Activated CD8-positive, alpha-beta T cell treated with anti-CD3 and anti-CD28 coated beads for 36 hours (primary cell): ENCODE data around the gene BIK. TPM values are rescaled to one million over a fixed set of nuclear protein-coding genes. Genes with fewer than 3 reads are reported as not detected.

Experiments used
- ATAC-seq: fragments of 200-7000 bp; cut with Tn5 transposase; one replicate; pipeline ENCODE4 v1.10.0; 2021; ENCODE audit warnings: mild to moderate bottlenecking, moderate library complexity
- CTCF ChIA-PET: fragments of 350-600 bp; sonication (Branson Sonifier 250); formaldehyde crosslinking; loops from one replicate; lab custom pipeline; 2021; ENCODE audit warnings: antibody characterized with exemption; lab: Charles Lee
- POLR2A ChIA-PET: fragments of 350-600 bp; sonication (Branson Sonifier 250); formaldehyde crosslinking; loops from one replicate; lab custom pipeline; 2021; ENCODE audit warnings: antibody characterized with exemption; lab: Charles Lee
- DNase-seq: peaks from one replicate; pipeline ENCODE4 v3.0.0-alpha.2; 2020
- H3K27ac Mint-ChIP-seq: one replicate; pipeline ENCODE4 v1.8.0; 2021; ENCODE audit warnings: mild to moderate bottlenecking, mixed read lengths
- H3K27me3 Mint-ChIP-seq: one replicate; pipeline ENCODE4 v1.8.0; 2021; ENCODE audit warnings: mixed read lengths
- H3K36me3 Mint-ChIP-seq: one replicate; pipeline ENCODE4 v1.8.0; 2021; ENCODE audit warnings: low read depth, mixed read lengths
- H3K4me1 Mint-ChIP-seq: one replicate; pipeline ENCODE4 v1.8.0; 2021; ENCODE audit warnings: low read depth, mixed read lengths
- H3K4me3 Mint-ChIP-seq: one replicate; pipeline ENCODE4 v1.8.0; 2021; ENCODE audit warnings: mild to moderate bottlenecking, moderate library complexity, mixed read lengths
- H3K9me3 Mint-ChIP-seq: one replicate; pipeline ENCODE4 v1.8.0; 2021; ENCODE audit warnings: mixed read lengths
- intact Hi-C: fragments of 100-400 bp; cut with micrococcal nuclease; formaldehyde crosslinking; loops from one replicate; pipeline ENCODE4 v1.10.0; 2022
- total RNA-seq, 2 experiments: library from RNA; stranded (reverse); gene quantifications; one replicate each; pipeline ENCODE4 v1.2.3, GENCODE V29; 2021
- TF ChIP-seq, protein P1 (sequence below): fragments of 200-600 bp; IDR thresholded peaks from one replicate; pipeline ENCODE4 v1.8.0; 2022; ENCODE audit warnings: antibody characterized with exemption, mild to moderate bottlenecking

Gene BIK
- total RNA-seq, 2 experiments from 2014 or later = 2.5 to 3.3 TPM

- no peaks in the 10 kb centered on the region for H3K36me3 Mint-ChIP-seq
- DNase-seq = no peak
- no peak for ATAC-seq
- H3K9me3 Mint-ChIP-seq = no peaks in the 10 kb centered on the region
- intact Hi-C loops = no loop called here
- ChIA-PET CTCF (no interaction called here), POLR2A (interaction anchor here (1.3 kb wide), 1 partner anchor 10 kb away, joined by 3 read pairs; no protein-coding TSS in a partner anchor)
- TF ChIP-seq, protein P1, sequence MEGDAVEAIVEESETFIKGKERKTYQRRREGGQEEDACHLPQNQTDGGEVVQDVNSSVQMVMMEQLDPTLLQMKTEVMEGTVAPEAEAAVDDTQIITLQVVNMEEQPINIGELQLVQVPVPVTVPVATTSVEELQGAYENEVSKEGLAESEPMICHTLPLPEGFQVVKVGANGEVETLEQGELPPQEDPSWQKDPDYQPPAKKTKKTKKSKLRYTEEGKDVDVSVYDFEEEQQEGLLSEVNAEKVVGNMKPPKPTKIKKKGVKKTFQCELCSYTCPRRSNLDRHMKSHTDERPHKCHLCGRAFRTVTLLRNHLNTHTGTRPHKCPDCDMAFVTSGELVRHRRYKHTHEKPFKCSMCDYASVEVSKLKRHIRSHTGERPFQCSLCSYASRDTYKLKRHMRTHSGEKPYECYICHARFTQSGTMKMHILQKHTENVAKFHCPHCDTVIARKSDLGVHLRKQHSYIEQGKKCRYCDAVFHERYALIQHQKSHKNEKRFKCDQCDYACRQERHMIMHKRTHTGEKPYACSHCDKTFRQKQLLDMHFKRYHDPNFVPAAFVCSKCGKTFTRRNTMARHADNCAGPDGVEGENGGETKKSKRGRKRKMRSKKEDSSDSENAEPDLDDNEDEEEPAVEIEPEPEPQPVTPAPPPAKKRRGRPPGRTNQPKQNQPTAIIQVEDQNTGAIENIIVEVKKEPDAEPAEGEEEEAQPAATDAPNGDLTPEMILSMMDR = no peak
- no peak overlapping the region for H3K4me3 Mint-ChIP-seq
- H3K4me1 Mint-ChIP-seq = no peaks in the 10 kb centered on the region
- no peaks in the 10 kb centered on the region for H3K27me3 Mint-ChIP-seq
- no peak overlapping the region for H3K27ac Mint-ChIP-seq
These were observed 52.0 kb downstream of the BIK start for GRCh38 chr22:43162412-43163150.

GRCh38 chr22:43163241-43163795 lies 52.8 kb downstream of the BIK start:
- intact Hi-C loops = no loop called here
- no peak overlapping the region for H3K27ac Mint-ChIP-seq
- DNase-seq (no peak), ATAC-seq (no peak)
- TF ChIP-seq, protein P1 = no peak
- CTCF ChIA-PET = no interaction called here
- no peaks in the 10 kb centered on the region for H3K9me3 Mint-ChIP-seq
- no peaks in the 10 kb centered on the region for H3K27me3 Mint-ChIP-seq
- H3K4me1 Mint-ChIP-seq = no peaks in the 10 kb centered on the region
- no peak overlapping the region for H3K4me3 Mint-ChIP-seq
- POLR2A ChIA-PET = interaction anchor here (1.3 kb wide), 1 partner anchor 11 kb away, joined by 3 read pairs; no protein-coding TSS in a partner anchor
- H3K36me3 Mint-ChIP-seq = no peaks in the 10 kb centered on the region

GRCh38 chr22:43164636-43165035 lies 54.1 kb downstream of the BIK start:
- intact Hi-C loops = no loop called here
- Mint-ChIP-seq H3K27me3 (no peaks in the 10 kb centered on the region), H3K36me3 (no peaks in the 10 kb centered on the region), H3K27ac (no peak overlapping the region), H3K4me3 (no peak overlapping the region), H3K4me1 (no peaks in the 10 kb centered on the region), H3K9me3 (no peaks in the 10 kb centered on the region)
- DNase-seq = no peak
- ChIA-PET POLR2A (no interaction called here), CTCF (interaction anchor here (0.9 to 1.3 kb wide), 2 partner anchors 23 to 29 kb away, joined by 3 read pairs; no protein-coding TSS in a partner anchor)
- TF ChIP-seq, protein P1 = no peak
- ATAC-seq = no peak

DNA sequence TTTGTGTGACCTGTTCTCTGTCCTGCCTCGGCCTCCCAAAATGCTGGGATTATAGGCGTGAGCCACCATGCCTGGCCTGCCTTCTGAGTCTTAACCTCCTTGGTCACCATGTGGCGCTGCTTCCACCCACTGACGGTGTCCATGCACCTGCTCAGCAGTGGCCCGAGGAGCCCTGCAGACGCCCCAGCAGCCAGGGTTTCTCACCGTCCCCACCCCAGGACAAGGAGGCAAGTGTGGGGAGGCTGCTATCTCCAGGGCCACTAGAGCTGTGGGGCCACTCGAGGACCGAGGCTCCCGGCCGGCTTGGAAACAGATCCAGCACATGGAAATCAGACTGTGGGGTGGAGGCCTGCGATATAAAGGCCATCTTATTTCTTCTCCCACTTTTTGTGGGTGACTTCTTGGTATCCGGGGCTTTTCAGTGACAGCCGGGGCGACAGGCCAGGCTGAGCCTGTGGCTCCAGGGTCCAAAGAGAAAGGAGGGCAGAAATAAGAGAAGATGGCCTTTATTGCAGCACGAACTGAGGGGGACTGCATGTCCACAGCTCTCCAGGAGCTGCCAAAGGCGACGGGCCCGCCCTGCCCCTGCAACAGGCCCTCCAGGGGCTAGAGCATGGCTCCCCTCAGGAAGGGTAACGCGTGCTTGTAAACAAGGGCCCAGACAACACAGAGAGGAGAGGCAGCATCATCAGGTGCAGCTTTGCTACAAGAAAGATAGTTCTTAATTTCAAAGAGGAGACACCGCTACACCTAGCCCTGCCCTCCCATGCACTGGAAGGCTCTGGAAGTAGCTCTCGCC lies 55.8 kb downstream of the BIK start:
- H3K27me3 Mint-ChIP-seq = no peaks in the 10 kb centered on the region
- TF ChIP-seq, protein P1 = no peak
- no peak for DNase-seq
- H3K4me3 Mint-ChIP-seq = no peak overlapping the region
- H3K27ac Mint-ChIP-seq = no peak overlapping the region
- no peaks in the 10 kb centered on the region for H3K9me3 Mint-ChIP-seq
- CTCF ChIA-PET = no interaction called here
- H3K4me1 Mint-ChIP-seq = no peaks in the 10 kb centered on the region
- no peak for ATAC-seq
- H3K36me3 Mint-ChIP-seq = peaks cover 3% of the 10 kb centered on the region
- intact Hi-C loops = no loop called here
- POLR2A ChIA-PET = interaction anchor here (0.6 kb wide), 1 partner anchor 406 kb away, joined by 4 read pairs; no protein-coding TSS in a partner anchor
